KMS-11 (cell line): ENCODE data around the gene EIF4EBP2.
A peak's percentile ranks its signal among the peaks of the same experiment; 100 is the strongest.

Experiments
- H2AFZ ChIP-seq: fragments of 200-600 bp; sonication (generic); 2 replicates; pipeline ENCODE4 v1.6.1; 2016; ENCODE audit warnings: antibody characterized with exemption, mixed run types, low read depth
- H3K27ac ChIP-seq: fragments of 200-600 bp; sonication (generic); 2 replicates; pipeline ENCODE4 v1.6.1; 2016; ENCODE audit warnings: mild to moderate bottlenecking, mixed run types
- H3K27me3 ChIP-seq: fragments of 200-600 bp; sonication (generic); 2 replicates; pipeline ENCODE4 v1.6.1; 2017; ENCODE audit warnings: mild to moderate bottlenecking, low read depth, mixed run types, moderate library complexity; ENCODE audit not compliant: insufficient read depth
- H3K36me3 ChIP-seq: fragments of 200-600 bp; sonication (generic); 2 replicates; pipeline ENCODE4 v1.6.1; 2017; ENCODE audit warnings: mild to moderate bottlenecking, mixed run types; ENCODE audit not compliant: insufficient read depth
- H3K4me1 ChIP-seq: fragments of 200-600 bp; sonication (generic); 2 replicates; pipeline ENCODE4 v1.6.1; 2016; ENCODE audit warnings: mild to moderate bottlenecking, low read depth, mixed run types; ENCODE audit not compliant: poor library complexity, severe bottlenecking
- H3K4me2 ChIP-seq: fragments of 200-600 bp; sonication (generic); 2 replicates; pipeline ENCODE4 v1.7.0; 2016; ENCODE audit warnings: mild to moderate bottlenecking, mixed run types
- H3K4me3 ChIP-seq: fragments of 200-600 bp; sonication (generic); IDR thresholded peaks from 2 replicates; pipeline ENCODE4 v1.6.1; 2017; ENCODE audit warnings: low read depth, low read length, mixed read lengths; ENCODE audit not compliant: insufficient read depth
- H3K79me2 ChIP-seq: fragments of 200-600 bp; sonication (generic); 2 replicates; pipeline ENCODE4 v1.6.1; 2016; ENCODE audit warnings: low read depth, mixed run types; ENCODE audit not compliant: insufficient read depth
- H3K9ac ChIP-seq: fragments of 200-600 bp; sonication (generic); 2 replicates; pipeline ENCODE4 v1.6.1; 2016; ENCODE audit warnings: mild to moderate bottlenecking, mixed run types
- H4K20me1 ChIP-seq: fragments of 200-600 bp; sonication (generic); 2 replicates; pipeline ENCODE4 v1.6.1; 2016; ENCODE audit warnings: mild to moderate bottlenecking, mixed run types; ENCODE audit not compliant: insufficient read depth
- TF ChIP-seq, protein P1 (sequence below): fragments of 200-600 bp; sonication (generic); conservative IDR thresholded peaks from 2 replicates; pipeline ENCODE4 v1.6.1; 2017; ENCODE audit warnings: low read depth, mild to moderate bottlenecking, antibody characterized with exemption, low read length, moderate library complexity, mixed read lengths

EIF4EBP2 gene

GRCh38 chr10:70399177-70399576, 4.8 kb upstream of the EIF4EBP2 start:
- no peaks in the 10 kb centered on the region; the same call in 1 of the 2 replicates for H3K79me2 ChIP-seq
- no peaks in the 10 kb centered on the region for H3K36me3 ChIP-seq
- H3K9ac ChIP-seq = no peak overlapping the region
- H3K4me1 ChIP-seq = peaks cover 6% of the 10 kb centered on the region
- H3K27ac ChIP-seq = no peak overlapping the region
- no peak overlapping the region for H2AFZ ChIP-seq
- H3K27me3 ChIP-seq = no peaks in the 10 kb centered on the region
- no peaks in the 10 kb centered on the region for H4K20me1 ChIP-seq
- no peak overlapping the region for H3K4me3 ChIP-seq
- TF ChIP-seq, protein P1, sequence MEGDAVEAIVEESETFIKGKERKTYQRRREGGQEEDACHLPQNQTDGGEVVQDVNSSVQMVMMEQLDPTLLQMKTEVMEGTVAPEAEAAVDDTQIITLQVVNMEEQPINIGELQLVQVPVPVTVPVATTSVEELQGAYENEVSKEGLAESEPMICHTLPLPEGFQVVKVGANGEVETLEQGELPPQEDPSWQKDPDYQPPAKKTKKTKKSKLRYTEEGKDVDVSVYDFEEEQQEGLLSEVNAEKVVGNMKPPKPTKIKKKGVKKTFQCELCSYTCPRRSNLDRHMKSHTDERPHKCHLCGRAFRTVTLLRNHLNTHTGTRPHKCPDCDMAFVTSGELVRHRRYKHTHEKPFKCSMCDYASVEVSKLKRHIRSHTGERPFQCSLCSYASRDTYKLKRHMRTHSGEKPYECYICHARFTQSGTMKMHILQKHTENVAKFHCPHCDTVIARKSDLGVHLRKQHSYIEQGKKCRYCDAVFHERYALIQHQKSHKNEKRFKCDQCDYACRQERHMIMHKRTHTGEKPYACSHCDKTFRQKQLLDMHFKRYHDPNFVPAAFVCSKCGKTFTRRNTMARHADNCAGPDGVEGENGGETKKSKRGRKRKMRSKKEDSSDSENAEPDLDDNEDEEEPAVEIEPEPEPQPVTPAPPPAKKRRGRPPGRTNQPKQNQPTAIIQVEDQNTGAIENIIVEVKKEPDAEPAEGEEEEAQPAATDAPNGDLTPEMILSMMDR = no peak
- H3K4me2 ChIP-seq = no peak overlapping the region

DNA sequence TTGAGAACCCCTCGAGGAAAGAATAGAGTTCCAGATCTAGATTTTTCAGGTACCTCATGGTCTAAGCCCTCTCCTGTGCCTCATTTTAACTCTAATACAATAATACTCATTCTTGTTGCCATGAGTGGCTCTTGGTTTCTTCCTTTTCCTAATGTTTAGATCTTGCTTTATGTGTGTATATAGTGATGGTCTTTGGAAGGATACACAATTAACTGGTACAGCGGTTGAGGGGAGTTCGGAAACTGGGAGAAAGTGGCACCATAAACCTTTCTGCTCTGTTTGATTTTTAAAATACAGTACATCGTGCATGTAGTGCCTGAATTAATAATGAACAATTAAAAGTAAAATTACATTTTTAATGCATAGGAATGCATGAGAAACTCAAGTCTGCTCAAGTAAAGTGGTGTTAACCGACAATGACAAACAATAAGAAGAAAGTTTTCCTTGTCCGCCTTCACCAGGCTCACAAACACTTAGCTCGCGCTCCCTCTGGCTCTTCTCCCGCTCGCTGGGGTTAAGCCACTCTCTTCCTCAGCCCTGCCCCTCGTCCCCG, 386 bp upstream of the EIF4EBP2 start:
- Histone ChIP-seq H3K9ac (peak overlapping the region; percentile 68; the same call in 1 of the 2 replicates), H3K4me2 (peak overlapping the region; percentile 99), H3K4me3 (no peak overlapping the region), H3K4me1 (peaks cover 22% of the 10 kb centered on the region), H3K27me3 (no peaks in the 10 kb centered on the region), H3K27ac (peak overlapping the region; percentile 14; the same call in 1 of the 2 replicates), H3K79me2 (peaks cover 28% of the 10 kb centered on the region), H2AFZ (peak overlapping the region; percentile 93), H4K20me1 (peaks cover 11% of the 10 kb centered on the region), H3K36me3 (no peaks in the 10 kb centered on the region)
- TF ChIP-seq, protein P1 = no peak

DNA sequence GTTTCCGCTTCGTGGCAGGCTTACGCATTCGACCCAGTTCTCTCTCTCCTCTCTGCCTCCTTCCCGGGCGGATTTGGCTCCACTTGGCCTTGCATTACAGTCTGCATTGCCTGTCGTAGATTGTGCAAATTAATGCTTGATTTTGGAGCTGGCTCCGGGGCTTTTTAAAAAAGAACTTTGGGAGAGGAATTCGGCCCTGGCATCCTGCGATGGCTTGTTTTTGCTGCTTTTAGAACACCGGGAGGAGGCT, 767 bp downstream of the EIF4EBP2 start:
- peak overlapping the region; percentile 99 for H3K4me2 ChIP-seq
- TF ChIP-seq, protein P1 = no peak
- H3K36me3 ChIP-seq = no peaks in the 10 kb centered on the region
- H3K27ac ChIP-seq = peak overlapping the region; percentile 51; the same call in 1 of the 2 replicates
- peaks cover 32% of the 10 kb centered on the region for H3K79me2 ChIP-seq
- no peaks in the 10 kb centered on the region for H3K27me3 ChIP-seq
- H3K9ac ChIP-seq = peak overlapping the region; percentile 68
- H3K4me1 ChIP-seq = peaks cover 26% of the 10 kb centered on the region
- H2AFZ ChIP-seq = peak overlapping the region; percentile 93; the same call in 1 of the 2 replicates
- H3K4me3 ChIP-seq = no peak overlapping the region
- peaks cover 11% of the 10 kb centered on the region for H4K20me1 ChIP-seq

DNA sequence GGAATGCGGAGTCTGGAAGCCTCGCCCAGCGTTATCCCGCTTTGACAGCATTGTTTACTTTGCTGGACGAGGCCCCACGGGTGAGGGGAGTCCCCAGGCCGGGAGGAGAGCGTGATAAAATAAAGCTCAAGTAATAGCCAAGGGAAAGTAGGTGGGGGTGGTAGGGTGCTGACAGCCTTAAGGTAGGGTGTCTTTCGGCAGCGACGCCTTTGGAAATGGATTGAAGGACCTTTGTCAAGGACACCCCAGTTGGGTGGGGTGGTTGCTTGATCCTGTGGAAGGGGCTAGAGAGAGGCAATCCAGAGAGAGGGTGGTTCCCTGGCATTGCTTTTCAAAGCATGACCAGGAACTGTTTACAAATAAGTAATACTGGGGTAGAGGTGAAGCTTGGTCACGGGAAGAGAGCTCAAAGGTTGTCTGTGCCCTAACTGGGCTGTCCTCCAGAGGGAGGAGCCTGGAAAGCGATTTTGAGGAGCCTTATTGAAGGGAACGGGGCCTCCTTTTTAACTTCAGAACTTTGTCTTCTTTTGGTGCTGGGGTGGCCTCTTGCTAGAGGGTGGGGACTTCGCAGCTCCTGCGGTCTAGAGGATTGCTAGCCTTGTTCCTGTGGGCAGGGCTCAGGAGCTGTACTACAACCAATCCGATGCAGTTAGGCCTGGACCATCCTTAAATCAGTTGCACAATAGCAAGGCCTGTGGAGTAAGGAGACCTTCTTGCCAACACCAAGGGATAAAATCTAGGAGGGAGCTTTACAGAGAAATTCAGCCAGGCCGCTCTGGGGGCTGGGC, 1.3 kb downstream of the EIF4EBP2 start:
- TF ChIP-seq, protein P1 = no peak
- Histone ChIP-seq H3K27ac (peak overlapping the region; percentile 51; the same call in 1 of the 2 replicates), H3K36me3 (no peaks in the 10 kb centered on the region), H3K27me3 (no peaks in the 10 kb centered on the region), H3K4me3 (no peak overlapping the region), H3K4me2 (peak overlapping the region; percentile 99), H4K20me1 (peaks cover 11% of the 10 kb centered on the region), H3K4me1 (peaks cover 31% of the 10 kb centered on the region), H3K79me2 (peaks cover 33% of the 10 kb centered on the region), H2AFZ (0 out of 2 replicates have a peak overlapping the region, but pooled peaks have one; percentile 93), H3K9ac (peak overlapping the region; percentile 68)
